Panc1 (cell line): ENCODE measurements around the gene TAMM41.

ENCODE experiments used
- CTCF ChIP-seq: fragments of 450-650 bp; IDR thresholded peaks from 2 replicates; pipeline ENCODE4 v1.5.1; 2017; ENCODE audit warnings: mild to moderate bottlenecking
- TCF7L2 ChIP-seq: IDR thresholded peaks from 2 replicates; pipeline ENCODE4 v1.6.1; 2011; ENCODE audit warnings: mild to moderate bottlenecking, low read depth, low read length, inconsistent platforms

GRCh38 chr3:11808231-11808630 lies 38.5 kb downstream of the TAMM41 start:
- TF ChIP-seq CTCF (no peak), TCF7L2 (no peak)
